ENCODE data around the gene ATP5F1D. TPM values are rescaled to one million over a fixed set of nuclear protein-coding genes. Genes with fewer than 3 reads are reported as not detected.
A peak's percentile ranks its signal among the peaks of the same experiment; 100 is the strongest.

The ATP5F1D gene
- total RNA-seq, 1 donor from 2014 or later: 110 TPM

DNA sequence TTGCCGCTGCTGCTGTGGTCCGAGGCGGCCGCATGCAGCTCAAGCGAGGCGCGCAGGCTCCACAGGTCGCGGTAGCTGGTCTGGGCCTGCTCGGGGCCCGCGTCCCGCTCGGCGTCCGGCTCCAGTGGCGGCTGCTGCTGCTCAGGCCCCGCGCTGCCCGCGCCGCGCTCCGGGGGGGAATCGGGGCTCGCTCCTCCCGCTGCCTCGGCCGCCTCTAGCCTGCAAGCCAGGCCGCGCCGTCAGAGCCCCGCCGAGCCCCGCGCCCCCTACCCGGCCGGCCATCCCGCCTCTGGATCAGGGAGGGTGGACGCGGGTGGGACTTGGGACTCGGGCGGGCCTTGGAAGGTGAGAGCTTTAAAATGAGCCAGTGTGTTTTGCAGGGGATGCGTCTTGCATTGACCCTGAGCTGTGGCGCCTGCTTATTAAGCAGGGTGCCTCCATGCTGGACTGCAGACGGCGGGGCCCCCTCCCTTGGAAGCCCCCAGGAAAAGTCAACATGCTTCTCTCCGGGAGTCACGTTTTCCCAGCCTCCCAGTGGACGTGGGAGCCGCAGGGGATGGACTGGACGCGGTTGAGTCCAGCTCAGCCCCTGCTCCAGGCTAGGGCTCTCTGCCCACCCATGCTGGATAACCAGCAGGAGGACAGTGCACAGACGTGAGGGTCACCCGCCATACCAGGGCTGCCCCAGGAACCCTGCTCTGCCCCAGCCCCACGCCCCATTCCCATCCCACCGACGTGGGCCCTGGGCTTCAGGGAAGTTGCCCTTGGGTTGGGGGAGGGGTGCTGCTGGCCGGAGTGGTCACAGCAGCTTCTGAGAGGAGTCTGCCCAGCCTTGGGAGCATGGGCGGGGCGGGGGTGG is 11.4 kb upstream of the ATP5F1D start:
- no peaks in the 10 kb centered on the region for H3K9me3 Mint-ChIP-seq (ENCODE audit: low read depth)
- H3K27ac Mint-ChIP-seq (ENCODE audit: unreplicated experiment): no peak overlapping the region
- H3K36me3 Mint-ChIP-seq (ENCODE audit: low read depth): peaks cover 3% of the 10 kb centered on the region
- peaks cover 8% of the 10 kb centered on the region for H3K4me1 Mint-ChIP-seq (ENCODE audit: low read depth)
- H3K27me3 Mint-ChIP-seq (ENCODE audit: low read depth): no peaks in the 10 kb centered on the region
- TF ChIP-seq CTCF (IDR thresholded peaks at IDR 0.05): no peak
- DNase-seq (ENCODE audit: low spot score): no peak
- H3K4me3 Mint-ChIP-seq (ENCODE audit: unreplicated experiment): no peak overlapping the region

- Mint-ChIP-seq H3K36me3 (ENCODE audit: low read depth) (peaks cover 3% of the 10 kb centered on the region), H3K4me3 (ENCODE audit: unreplicated experiment) (no peak overlapping the region), H3K27me3 (ENCODE audit: low read depth) (no peaks in the 10 kb centered on the region), H3K4me1 (ENCODE audit: low read depth) (peaks cover 8% of the 10 kb centered on the region), H3K27ac (ENCODE audit: unreplicated experiment) (no peak overlapping the region), H3K9me3 (ENCODE audit: low read depth) (no peaks in the 10 kb centered on the region)
- no peak for TF ChIP-seq CTCF (IDR thresholded peaks at IDR 0.05)
- DNase-seq (ENCODE audit: low spot score): no peak
These were observed 10.6 kb upstream of the ATP5F1D start for GRCh38 chr19:1230783-1231489.

DNA sequence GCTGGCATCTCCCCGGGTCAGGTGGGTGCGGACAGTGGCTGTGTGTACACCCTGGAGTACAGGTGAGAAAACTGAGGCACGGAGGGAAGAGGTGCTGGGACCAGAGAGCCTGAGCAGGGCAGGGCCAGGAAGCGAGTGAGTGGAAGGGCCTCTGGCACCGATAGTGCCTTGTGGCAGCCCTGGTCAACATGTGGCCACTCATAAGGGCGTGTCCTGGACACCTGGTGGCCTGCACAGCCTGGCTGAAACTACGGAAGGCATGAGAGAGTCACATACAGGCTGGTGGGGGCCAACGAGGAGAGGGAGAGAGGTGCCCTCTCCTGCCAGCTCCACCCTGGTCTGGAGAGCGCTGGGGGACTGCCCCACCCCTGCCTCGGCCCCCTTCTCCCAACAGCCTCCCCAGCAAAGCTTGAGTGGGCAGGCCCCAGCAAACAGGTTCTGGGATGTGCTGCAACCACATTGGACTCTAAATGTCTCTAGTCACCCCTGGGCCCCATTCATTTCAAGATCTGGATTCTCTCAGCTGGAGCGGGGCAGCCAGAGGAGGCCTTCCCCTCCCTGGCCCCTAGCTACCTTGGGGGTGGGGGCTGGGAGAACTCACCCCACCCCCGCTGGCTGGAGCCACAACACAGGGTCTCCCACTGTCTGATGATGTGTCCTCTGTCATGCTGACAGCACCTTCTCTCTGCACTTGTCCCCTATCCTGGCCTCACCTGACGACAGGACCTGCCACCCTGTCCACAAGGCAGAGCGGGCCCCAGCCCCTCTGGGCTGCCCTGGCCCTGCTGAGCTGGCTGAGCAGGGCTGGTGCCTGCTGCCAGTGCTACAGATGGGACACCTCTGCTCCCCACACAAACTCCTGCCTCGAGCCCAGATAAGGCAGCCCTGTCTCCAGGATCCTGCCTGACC is 9.6 kb upstream of the ATP5F1D start:
- no peak overlapping the region for H3K4me3 Mint-ChIP-seq (ENCODE audit: unreplicated experiment)
- peak overlapping the region; percentile 23 for H3K27ac Mint-ChIP-seq (ENCODE audit: unreplicated experiment)
- no peak for DNase-seq (ENCODE audit: low spot score)
- H3K27me3 Mint-ChIP-seq (ENCODE audit: low read depth): no peaks in the 10 kb centered on the region
- peaks cover 3% of the 10 kb centered on the region for H3K36me3 Mint-ChIP-seq (ENCODE audit: low read depth)
- no peak for TF ChIP-seq CTCF (IDR thresholded peaks at IDR 0.05)
- peaks cover 8% of the 10 kb centered on the region for H3K4me1 Mint-ChIP-seq (ENCODE audit: low read depth)
- no peaks in the 10 kb centered on the region for H3K9me3 Mint-ChIP-seq (ENCODE audit: low read depth)

GRCh38 chr19:1232652-1233072 is 8.9 kb upstream of the ATP5F1D start:
- Mint-ChIP-seq H3K4me1 (ENCODE audit: low read depth) (peaks cover 8% of the 10 kb centered on the region), H3K27ac (ENCODE audit: unreplicated experiment) (no peak overlapping the region), H3K36me3 (ENCODE audit: low read depth) (peaks cover 3% of the 10 kb centered on the region), H3K27me3 (ENCODE audit: low read depth) (no peaks in the 10 kb centered on the region), H3K9me3 (ENCODE audit: low read depth) (no peaks in the 10 kb centered on the region), H3K4me3 (ENCODE audit: unreplicated experiment) (no peak overlapping the region)
- DNase-seq (ENCODE audit: low spot score): no peak
- TF ChIP-seq CTCF (IDR thresholded peaks at IDR 0.05): no peak
